Dorsolateral prefrontal cortex (tissue), 118 donors: Measurements from ENCODE around the gene ZNF337. TPM values are rescaled to one million over a fixed set of nuclear protein-coding genes. Genes with fewer than 3 reads are reported as not detected.

Source experiments
- total RNA-seq, 120 experiments: library from RNA; stranded (reverse); gene quantifications; one replicate each; pipeline versions ENCODE4 v1.2.3 to v1.2.4, GENCODE V29; 2022

Gene ZNF337
- total RNA-seq, 120 experiments from 2014 or later, result 18.1 to 47.1 (median 27.5) TPM

Other genes starting within 250 kb of the ZNF337 start
- gene NINL, start 111.3 kb downstream of the ZNF337 start, total RNA-seq, result 10 to 100 TPM in 107 of 120 experiments, 1 to 10 TPM in 13; 7.5 to 30.6 (median 13.7) TPM
- 1 to 10 TPM; 1.2 to 4.5 (median 2.9) TPM for gene NANP, start 72.8 kb downstream of the ZNF337 start, total RNA-seq